Superior temporal gyrus (tissue), 1 donor: Measurements from ENCODE around the gene BRICD5.

Experiments used
- DNase-seq: peaks from one replicate; pipeline ENCODE4 v3.0.0-alpha.2; 2016; ENCODE audit errors: extremely low spot score

BRICD5 gene

DNA sequence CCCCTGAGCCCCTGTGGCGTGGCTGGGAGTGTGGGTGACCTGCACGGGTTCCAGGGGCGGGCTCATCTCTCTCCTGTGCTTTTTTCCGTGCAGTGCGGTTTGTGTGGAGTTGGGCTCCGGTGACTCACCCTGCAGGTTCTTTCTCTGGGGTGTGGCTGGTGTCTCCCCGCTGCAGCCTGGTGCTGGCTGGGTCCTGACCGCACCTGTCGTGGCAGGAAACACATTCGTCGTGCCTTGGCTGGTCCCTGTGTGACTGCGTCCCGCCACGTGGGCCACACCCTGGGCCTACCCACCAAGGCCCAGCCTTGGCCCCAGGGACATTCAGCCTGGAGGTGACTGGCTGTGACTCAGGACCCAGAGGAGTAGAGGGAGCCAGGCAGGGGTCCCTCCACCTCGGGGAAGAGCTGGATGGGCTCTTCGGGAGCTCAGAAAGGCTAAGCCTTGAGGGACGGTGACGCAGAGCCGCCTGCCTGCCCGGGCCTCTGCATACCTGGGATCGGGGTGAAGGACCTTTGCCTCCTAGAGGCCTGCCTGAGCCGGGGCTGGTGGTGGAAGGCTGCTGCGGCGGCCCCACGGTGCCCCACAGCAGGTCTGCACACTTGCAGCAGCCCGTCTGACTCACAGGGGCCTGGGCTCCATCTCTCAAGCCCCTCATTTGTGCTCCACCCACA, 47.3 kb downstream of the BRICD5 start:
- no peak for DNase-seq

DNA sequence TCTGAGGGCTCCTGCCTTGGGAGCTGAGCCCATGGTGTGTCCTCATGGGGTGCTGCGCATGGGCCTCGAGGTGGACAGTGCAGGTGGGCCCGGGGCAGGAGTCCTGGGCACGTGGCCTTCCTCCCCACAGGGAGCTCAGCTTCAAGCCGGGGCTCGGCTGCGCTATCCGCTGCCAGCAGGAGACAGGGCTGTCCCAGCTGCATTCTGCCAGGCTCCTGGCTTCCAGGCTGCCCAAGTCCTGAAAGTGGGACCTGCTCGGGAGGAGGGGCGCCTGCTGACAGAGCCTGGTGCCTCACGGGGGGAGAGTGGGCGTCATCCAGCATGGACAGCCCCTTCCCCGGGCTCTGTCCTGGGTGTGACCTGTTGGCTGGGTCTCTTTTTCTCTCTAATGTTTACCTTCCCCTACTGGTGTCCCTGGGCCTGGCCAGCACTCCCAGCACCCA, 48.0 kb downstream of the BRICD5 start:
- DNase-seq: no peak

DNA sequence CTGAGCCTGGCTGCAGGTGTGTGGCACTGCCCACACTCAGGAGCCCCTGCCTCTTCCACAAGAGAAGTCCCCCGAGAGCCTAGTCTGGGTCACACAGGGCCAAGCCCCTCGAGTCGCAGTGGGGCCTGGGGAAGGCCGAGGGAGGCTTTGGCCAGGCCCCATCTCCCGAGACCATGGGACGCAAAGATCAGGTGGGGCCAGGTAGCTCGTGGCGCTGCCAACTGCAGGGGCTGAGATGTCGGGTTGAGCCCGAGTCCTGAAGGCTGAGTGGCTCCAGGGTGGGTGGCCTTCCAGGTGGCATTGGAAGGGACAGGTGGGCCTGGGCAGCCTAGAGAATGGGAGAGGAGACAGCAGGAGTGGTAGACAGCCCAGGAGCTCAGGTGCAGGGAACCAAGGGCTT, 48.8 kb downstream of the BRICD5 start:
- no peak for DNase-seq

DNA sequence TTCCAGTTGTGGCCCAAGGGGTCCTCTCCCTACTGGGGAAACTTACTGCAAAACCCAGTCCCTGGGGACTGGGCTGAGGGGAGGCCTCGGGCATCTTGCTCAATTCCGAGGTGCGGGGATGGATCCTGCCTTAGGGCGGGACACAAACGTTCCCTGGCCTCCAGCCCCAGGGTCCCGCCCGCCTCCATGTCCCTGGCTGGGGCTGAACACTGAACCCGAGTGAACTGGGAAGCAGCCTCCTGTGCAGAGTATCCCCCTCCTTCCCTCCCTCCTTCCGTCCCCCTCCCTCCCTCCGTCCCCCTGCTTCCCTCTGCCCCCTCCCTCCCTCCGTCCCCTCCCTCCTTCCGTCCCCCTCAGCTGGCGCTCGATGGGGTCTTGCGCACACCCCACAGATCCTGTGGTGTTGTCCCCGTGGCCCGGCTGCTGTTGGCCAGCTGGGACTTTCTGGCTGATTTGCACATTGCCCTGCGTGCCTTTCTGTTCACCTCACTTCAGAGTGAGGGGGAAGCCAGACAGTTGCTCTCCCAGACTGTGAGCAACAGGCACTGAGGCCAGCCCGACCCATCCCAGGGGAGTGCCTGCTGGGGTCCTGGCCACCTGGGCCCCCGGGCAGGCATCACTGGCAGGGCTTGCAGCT, 49.6 kb downstream of the BRICD5 start:
- DNase-seq: no peak
